GM18909 (cell line): Measurements from ENCODE around the gene PRRC2A.

Experiments used
- ATAC-seq: cut with Tn5 transposase; IDR thresholded peaks from one replicate; pipeline ENCODE4 v1.9.1; 2021; ENCODE audit warnings: mild to moderate bottlenecking; ENCODE audit not compliant: unreplicated experiment, poor library complexity

The PRRC2A gene

DNA sequence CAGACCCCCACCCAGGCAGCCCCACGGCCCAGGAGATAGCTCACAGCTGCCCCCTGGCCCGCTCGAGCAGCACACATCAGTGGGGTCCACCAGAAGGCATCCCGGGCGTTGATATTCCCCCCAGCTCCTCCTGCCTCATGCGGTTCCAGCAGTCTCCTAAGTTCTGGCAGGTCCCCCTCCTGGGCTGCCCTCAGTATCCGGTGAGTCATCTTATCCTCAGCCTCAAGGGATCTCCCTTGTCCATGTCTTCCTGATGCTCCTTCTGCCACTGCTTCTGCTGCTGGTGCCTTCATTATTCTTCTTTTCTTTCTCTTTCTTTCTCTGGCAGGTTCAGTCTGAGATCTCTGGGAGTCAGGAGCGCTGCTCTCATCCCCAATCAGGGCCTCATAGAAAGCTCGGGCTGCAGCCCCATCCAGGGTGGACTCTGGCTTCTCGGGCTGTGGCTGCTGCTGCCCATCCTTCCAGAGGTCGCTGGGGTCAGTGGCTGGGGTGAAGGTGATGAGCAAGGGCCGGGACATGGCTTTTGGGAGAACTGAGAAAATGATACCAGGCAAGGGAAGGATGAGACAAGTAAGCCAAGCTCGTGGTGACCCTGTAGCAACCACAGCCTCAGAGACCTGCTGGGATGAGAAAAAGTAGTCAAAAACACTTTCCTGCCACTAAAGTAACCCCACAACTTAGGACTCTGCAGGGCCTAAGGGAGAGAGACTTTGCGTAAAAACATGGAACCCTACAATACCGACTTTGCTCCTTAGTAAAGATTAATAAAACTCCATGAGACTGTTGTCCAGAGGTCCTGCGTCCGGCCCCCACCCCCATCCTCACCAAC is 43.7 kb downstream of the PRRC2A start:
- ATAC-seq: no peak

DNA sequence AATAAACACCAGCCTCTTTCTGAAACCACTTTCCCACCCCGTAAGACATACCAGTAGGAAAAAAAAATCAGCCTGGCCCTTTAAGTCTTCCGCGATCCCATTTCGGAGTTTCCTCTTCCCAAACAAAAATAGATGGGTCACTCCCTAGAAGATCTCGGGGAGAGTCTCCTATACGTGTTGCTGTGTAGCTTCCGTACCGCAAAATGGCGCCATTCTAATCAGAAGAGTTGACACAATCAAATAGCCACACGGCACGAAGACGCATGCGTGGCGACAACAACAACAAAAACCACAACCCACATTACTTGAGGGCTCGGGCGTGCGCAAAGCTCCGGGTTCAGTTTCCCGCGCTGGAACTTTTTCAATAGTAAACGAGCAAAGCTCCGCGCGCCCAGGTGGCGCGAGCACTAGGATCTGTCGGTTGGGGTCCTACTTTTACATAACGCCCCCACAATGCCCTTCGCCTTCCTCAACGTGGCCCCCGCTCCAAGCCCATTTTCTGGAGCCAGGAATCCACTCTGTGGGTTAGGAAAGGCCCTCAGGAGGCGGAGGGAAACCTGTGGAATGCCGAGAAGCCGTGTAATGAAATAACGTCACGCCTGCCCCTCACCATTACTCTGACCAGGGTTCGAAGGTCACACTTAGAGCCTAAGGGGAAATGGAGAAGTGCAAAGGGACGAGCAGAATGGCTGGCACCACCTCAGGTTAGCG is 44.4 kb downstream of the PRRC2A start, which contains the start of gene GPANK1:
TSS of gene GPANK1 (minus strand) at position 208 of the 711 bp plus-strand sequence. CDS start 519 bp downstream, outside the sequence.
- peak; percentile 31 for ATAC-seq

DNA sequence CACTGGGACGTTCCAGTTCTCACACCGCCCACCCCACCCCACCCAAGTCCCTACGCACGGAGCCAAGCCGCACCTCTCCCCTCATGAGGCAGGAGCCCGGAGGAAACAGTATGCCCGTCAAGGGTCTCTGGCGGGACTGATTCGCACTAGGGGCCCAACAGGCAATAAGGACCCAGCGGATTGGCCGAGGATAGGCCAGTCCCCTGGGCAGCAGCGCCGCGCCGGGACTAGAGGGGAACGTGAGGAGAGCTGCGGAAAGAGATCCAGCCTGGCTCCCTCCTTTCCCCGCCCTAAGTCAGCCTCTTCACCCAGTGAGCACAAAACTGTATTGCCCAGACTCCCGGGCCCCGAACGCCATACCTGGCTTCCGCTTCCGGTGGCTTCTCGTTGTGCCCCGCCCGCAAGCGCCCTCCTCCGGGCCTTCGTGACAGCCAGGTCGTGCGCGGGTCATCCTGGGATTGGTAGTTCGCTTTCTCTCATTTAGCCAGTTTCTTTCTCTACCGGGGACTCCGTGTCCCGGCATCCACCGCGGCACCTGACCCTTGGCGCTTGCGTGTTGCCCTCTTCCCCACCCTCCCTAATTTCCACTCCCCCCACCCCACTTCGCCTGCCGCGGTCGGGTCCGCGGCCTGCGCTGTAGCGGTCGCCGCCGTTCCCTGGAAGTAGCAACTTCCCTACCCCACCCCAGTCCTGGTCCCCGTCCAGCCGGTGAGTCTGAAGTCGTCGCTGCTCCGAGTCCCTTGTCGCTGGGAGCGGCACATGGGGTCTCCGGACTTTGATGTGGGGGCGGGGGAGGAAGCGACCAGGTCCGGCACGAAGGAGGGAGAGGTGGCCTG is 45.2 kb downstream of the PRRC2A start, which contains the start of gene CSNK2B:
TSS of gene CSNK2B (plus strand) at position 580 of the 836 bp plus-strand sequence. CDS start 752 bp downstream, outside the sequence.
- peak; percentile 79 for ATAC-seq

DNA sequence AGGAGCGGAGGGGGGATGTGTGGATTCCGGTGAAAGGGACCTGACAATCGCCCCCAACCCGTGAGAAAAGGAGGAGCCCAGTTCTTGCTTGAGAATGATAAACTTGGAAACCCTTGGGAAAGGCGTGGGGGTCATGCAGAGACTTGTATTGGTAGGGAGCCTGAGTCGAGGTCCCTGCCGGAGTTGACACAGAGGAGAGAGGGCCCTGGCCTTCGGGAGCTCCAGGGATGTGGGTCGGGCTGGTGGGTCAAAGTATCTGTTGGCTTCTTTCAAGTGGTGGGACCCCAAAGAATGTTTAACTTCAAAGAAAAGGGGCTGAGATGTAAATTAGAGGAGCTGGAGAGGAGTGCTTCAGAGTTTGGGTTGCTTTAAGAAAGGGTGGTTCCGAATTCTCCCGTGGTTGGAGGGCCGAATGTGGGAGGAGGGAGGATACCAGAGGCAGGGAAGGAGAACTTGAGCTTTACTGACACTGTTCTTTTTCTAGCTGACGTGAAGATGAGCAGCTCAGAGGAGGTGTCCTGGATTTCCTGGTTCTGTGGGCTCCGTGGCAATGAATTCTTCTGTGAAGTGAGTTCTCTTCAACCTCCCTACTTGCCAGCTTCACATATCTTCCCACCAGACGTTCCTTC is 45.9 kb downstream of the PRRC2A start:
- ATAC-seq: no peak

DNA sequence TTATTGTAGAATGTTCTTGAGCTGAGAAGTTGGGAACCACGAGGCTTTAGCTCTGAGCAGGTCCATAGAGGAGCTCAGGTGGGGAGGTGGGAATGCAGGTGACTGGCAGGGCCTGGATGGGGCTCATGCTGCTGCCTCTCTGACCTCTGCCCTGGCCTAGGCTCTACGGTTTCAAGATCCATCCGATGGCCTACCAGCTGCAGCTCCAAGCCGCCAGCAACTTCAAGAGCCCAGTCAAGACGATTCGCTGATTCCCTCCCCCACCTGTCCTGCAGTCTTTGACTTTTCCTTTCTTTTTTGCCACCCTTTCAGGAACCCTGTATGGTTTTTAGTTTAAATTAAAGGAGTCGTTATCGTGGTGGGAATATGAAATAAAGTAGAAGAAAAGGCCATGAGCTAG is 49.2 kb downstream of the PRRC2A start, which contains the start of gene LY6G5B:
TSS of gene LY6G5B (plus strand) at position 301 of the 400 bp plus-strand sequence. CDS start 975 bp downstream, outside the sequence.
- ATAC-seq: no peak

DNA sequence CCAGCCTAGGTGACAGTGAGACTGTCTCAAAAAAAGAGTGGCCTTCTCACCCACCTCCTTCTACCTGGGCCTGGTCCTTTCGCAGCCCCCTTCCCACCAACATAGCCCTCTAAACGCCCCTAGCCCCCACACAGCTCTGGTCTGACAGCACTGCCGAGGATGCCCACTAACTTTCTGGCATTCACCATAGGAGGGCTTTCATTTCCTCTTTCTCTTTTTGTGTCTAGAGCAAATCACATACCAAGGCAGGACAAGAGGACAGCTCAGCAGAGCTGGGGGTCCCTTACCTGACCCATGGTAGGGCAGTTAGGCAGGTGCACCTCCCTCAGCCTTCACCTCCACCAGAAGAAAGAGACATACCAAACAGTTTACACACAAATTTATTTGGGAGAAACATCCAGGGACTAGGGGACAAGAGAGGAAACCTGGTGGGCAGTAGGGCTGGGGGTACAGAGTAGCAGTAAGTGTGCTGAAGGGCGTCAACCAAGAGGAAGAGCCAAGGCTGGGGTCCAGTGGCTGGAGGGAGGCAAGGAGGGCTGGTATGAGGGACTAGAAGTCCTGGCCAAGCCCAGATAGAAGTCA is 55.9 kb downstream of the PRRC2A start:
- no peak for ATAC-seq

DNA sequence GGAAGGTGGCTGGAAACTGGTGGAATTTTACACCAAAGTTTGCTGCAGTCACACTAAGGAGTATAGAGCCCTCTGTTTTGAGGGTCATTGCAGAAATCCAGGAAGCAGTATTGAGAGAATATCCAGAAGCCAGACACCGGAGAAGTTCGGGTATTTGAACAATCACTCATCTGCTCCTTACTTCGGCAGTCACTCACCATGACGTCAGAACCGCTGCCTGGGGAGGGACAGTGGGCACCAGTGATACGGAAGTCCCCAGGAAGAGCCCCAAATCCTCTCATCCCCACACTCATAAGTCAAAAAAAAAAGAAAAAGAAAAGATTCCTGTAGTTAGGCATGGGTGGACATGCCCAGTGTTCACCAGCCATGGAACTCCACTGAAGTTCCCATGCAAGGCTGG is 56.4 kb downstream of the PRRC2A start:
- no peak for ATAC-seq

DNA sequence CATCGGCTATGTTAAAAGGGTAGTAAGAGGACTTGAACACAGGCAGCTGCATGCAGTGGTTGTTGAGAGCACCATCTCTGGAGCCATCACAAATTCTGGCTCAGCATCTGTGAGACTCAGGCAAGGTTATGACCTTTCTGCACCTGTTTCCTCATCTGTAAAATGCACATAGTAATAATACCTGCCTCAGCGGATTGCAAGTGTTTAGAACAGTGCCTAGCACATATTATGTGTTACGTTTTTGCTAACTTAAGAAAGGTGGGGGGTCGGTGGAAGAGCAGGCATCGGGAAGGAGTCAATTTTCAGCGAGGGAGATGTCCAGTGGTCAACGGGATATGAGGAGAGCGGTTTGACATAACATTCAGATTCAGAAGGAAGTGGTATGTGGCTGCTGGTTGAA is 57.4 kb downstream of the PRRC2A start:
- ATAC-seq: no peak

DNA sequence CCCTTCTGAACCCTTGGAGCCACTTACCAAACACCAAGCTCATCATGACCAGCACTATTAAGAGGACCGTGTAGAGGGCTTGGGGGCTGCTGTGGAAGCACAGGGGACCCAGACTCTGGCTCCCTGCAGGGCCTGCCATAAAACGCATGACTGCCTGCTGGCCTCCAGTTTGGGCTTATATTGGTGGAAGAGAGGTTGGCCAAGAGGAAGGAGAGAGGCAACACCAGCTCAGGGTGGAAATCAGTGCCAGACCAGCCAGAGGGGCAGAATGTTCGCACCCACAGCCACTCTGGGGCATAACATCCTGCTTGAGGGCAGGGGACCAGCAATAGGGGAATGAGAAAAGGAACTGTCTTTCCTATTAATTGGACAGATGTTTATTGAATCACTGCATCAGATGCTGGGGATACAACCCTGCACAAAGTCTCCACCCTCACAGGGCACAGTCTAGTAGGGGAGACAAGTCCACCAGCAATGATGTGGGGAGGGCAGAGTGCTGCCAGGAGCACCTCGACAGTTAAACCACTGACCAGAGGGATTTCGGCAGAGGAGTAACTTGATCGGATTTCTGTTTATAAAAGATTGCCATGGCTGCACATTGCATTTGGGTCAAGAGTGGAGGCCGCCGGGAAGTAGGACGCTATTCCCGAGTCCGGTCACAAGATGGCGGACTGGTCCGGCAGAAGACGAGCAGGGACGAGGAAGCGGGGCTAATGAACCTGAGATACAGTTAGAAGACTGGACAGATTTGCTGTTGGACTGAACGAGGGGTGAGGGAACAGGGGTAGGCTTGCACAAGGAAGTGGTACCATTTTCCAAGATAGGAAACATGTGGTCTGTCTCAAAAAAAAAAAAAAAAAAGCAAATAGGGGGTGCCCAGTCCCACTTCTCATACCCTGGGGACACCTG is 60.0 kb downstream of the PRRC2A start, which contains the start of gene LY6G5C:
TSS of gene LY6G5C (minus strand) at position 842 of the 909 bp plus-strand sequence. CDS start at position 148, 694 bp downstream.
- ATAC-seq: no peak

DNA sequence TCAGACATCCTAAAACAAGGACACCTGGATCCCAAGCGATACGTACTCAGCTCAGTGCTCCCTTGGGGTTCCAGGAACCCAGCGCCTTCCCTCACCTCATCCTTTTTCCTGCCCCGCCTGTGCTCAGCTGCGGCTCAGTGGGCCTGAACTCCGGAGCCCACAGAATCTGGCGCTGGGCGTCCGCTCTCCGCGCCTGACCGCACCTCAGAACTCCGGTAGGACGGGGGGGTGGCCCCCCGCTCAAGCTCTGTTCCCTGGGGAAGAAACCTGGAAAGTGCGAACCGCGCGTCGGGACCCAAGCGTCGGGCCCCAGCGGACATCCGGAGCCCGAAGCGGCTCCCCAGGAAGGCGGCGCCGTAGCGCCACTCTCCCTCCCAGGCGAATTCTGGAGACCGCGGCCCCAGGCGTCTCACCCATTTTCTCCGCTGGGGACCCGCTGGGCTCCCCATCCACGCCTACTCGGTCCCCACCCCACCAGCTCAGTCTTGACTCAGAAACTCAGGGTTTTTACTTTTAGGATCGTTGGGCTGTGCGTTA is 60.7 kb downstream of the PRRC2A start:
- no peak for ATAC-seq

DNA sequence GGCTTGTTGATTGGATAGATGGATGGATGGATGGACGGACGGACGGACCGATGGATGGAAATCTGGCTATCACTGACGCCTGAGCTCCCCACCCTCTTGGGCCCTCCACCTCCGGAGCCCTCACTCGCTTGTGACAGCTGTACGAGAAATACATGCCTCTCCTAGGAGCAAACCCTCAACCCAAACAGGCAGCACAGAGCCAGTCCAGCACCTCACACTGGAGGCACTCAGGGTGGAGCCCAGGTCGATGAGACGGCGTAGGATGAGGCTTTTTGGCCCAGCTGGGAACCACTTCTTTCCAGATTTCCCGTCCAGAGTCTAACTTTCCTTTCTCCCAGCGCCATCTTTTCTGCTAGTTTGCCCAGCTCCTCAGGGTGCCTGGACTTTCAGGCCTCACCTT is 63.1 kb downstream of the PRRC2A start:
- ATAC-seq: no peak

DNA sequence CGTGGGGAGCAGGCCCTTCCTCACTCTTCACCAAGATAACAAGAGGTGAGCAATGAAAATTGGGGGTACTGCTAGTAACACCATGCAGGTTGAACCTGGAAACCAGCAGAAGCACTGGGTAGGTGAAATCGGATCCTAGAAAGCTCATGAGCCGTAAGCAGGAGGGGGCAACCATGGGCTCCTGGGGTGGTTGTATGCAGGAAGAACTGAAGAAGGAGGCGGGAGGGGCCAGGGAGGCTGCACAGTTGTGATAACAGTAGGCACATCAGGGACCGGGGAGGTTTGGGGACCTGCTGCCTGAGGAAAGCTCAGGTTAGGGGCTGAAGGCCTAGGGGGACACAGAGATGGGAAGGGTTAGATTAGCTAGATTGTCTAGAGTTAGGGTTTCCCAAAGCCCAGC is 66.0 kb downstream of the PRRC2A start:
- no peak for ATAC-seq

DNA sequence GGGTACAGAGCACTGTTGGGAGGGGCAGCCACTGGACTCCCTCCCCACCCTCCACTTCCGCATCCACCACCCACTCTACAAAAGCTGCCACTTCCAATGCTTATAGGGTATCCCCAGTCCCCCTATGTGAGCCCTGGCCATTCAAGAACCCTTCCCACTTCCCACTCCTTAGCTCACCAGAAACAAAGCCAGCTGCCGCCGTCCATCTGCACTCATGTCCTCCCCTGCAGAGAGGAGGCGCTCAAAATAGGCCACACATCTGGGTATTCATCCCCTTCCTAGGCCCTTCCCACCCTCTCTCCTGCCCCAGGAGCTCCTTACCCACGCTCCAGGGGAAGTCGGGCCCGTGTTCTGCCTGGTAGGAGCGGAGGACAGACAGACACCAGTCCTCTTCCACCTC is 66.8 kb downstream of the PRRC2A start:
- no peak for ATAC-seq
